ENCODE results near the gene DYNC1I1.

DNA sequence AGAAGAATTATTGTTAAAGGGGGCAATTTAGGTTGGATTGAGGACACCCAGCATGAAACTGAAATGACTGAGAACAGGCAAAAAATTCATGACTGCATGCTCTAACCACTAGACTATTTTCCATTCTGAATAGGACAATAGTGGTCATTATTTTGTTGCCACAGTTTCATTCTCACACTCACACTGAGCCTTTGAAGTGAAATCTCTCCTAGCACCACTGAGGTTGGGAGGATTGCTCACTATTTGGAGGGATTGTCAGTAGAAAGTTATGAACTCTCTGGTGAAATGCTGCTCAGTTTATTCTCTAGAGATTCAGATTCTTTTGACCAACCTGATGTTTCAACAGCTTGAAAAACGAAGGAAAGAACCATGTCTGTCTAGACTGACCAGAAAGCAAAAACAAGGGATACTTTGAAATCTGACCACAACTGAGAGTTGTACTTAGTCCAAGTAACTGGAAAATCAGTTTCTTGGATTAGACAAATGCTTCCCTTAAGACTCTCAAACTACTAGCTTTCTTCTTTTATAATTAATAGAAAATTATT lies 191.2 kb downstream of the DYNC1I1 start:
- TF ChIP-seq, protein P1, sequence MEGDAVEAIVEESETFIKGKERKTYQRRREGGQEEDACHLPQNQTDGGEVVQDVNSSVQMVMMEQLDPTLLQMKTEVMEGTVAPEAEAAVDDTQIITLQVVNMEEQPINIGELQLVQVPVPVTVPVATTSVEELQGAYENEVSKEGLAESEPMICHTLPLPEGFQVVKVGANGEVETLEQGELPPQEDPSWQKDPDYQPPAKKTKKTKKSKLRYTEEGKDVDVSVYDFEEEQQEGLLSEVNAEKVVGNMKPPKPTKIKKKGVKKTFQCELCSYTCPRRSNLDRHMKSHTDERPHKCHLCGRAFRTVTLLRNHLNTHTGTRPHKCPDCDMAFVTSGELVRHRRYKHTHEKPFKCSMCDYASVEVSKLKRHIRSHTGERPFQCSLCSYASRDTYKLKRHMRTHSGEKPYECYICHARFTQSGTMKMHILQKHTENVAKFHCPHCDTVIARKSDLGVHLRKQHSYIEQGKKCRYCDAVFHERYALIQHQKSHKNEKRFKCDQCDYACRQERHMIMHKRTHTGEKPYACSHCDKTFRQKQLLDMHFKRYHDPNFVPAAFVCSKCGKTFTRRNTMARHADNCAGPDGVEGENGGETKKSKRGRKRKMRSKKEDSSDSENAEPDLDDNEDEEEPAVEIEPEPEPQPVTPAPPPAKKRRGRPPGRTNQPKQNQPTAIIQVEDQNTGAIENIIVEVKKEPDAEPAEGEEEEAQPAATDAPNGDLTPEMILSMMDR (IDR thresholded peaks at IDR 0.05; ENCODE audit: insufficient read depth, low read length, poor library complexity, severe bottlenecking), result no peak
- no peak for TF ChIP-seq EZH2phosphoT487 (conservative IDR thresholded peaks at IDR 0.05; ENCODE audit: low read length)
